H9 (cell line): Measurements from ENCODE around the gene JAK1. TPM values are rescaled to one million over a fixed set of nuclear protein-coding genes. Genes with fewer than 3 reads are reported as not detected.

Experiments
- DNase-seq: peaks from one replicate; pipeline ENCODE4 v3.0.0-alpha.2; 2017
- H2AFZ ChIP-seq: one replicate; pipeline ENCODE4 v1.6.1; 2013; ENCODE audit warnings: mild to moderate bottlenecking, low read length, control low read depth, moderate library complexity
- H2AK5ac ChIP-seq: 2 replicates; pipeline ENCODE4 v1.6.1; 2013; ENCODE audit warnings: low read length, control low read depth, mixed read lengths; ENCODE audit not compliant: insufficient read length
- H2BK120ac ChIP-seq: one replicate; pipeline ENCODE4 v1.6.1; 2013; ENCODE audit warnings: low read depth, mild to moderate bottlenecking, low read length, control low read depth, inconsistent platforms; ENCODE audit not compliant: poor library complexity, severe bottlenecking
- H2BK12ac ChIP-seq: 2 replicates; pipeline ENCODE4 v1.6.1; 2013; ENCODE audit warnings: low read length, control low read depth, mixed read lengths, low read depth; ENCODE audit not compliant: insufficient read length
- H2BK15ac ChIP-seq: 2 replicates; pipeline ENCODE4 v1.6.1; 2013; ENCODE audit warnings: low read depth, low read length, control low read depth
- H2BK20ac ChIP-seq: one replicate; pipeline ENCODE4 v1.6.1; 2013; ENCODE audit warnings: low read depth, mild to moderate bottlenecking, low read length, control low read depth, inconsistent platforms; ENCODE audit not compliant: poor library complexity, severe bottlenecking
- H2BK5ac ChIP-seq: 2 replicates; pipeline ENCODE4 v1.6.1; 2013; ENCODE audit warnings: low read length, control low read depth, mixed read lengths; ENCODE audit not compliant: insufficient read length
- H3K14ac ChIP-seq: 2 replicates; pipeline ENCODE4 v1.6.1; 2013; ENCODE audit warnings: low read length, control low read depth; ENCODE audit not compliant: insufficient read depth
- H3K18ac ChIP-seq: 2 replicates; pipeline ENCODE4 v1.6.1; 2013; ENCODE audit warnings: low read depth, mild to moderate bottlenecking, mixed read lengths, low read length, control low read depth; ENCODE audit not compliant: insufficient read length
- H3K23ac ChIP-seq: 2 replicates; pipeline ENCODE4 v1.6.1; 2013; ENCODE audit warnings: low read length, control low read depth, mixed read lengths, low read depth; ENCODE audit not compliant: insufficient read length
- H3K23me2 ChIP-seq: 2 replicates; pipeline ENCODE4 v1.6.1; 2013; ENCODE audit warnings: low read depth, mild to moderate bottlenecking, mixed read lengths, low read length, control low read depth; ENCODE audit not compliant: insufficient read length, poor library complexity, severe bottlenecking
- H3K27ac ChIP-seq: 2 replicates; pipeline ENCODE4 v1.5.1; 2013; ENCODE audit warnings: low read length, control low read depth, mixed read lengths, low read depth; ENCODE audit not compliant: insufficient read length
- H3K27me3 ChIP-seq: 2 replicates; pipeline ENCODE4 v1.6.1; 2013; ENCODE audit warnings: low read length, control low read depth, inconsistent platforms; ENCODE audit not compliant: insufficient read depth
- H3K4ac ChIP-seq: 2 replicates; pipeline ENCODE4 v1.6.1; 2013; ENCODE audit warnings: low read depth, mild to moderate bottlenecking, control low read depth, inconsistent platforms, low read length, moderate library complexity
- H3K4me1 ChIP-seq: 2 replicates; pipeline ENCODE4 v1.6.1; 2013; ENCODE audit warnings: low read length, control low read depth, inconsistent platforms; ENCODE audit not compliant: insufficient read depth
- H3K4me2 ChIP-seq: 2 replicates; pipeline ENCODE4 v1.6.1; 2013; ENCODE audit warnings: low read length, control low read depth, mixed read lengths; ENCODE audit not compliant: insufficient read length, insufficient read depth
- H3K56ac ChIP-seq: 2 replicates; pipeline ENCODE4 v1.6.1; 2013; ENCODE audit warnings: low read depth, mild to moderate bottlenecking, mixed read lengths, low read length, control low read depth; ENCODE audit not compliant: insufficient read length
- H3K79me1 ChIP-seq: 2 replicates; pipeline ENCODE4 v1.6.1; 2013; ENCODE audit warnings: low read depth, mild to moderate bottlenecking, moderate library complexity, low read length, control low read depth, inconsistent platforms; ENCODE audit not compliant: insufficient read depth, poor library complexity, severe bottlenecking
- H3K79me2 ChIP-seq: 2 replicates; pipeline ENCODE4 v1.6.1; 2013; ENCODE audit warnings: low read length, control low read depth, inconsistent platforms; ENCODE audit not compliant: insufficient read depth
- H3K9ac ChIP-seq: 2 replicates; pipeline ENCODE4 v1.6.1; 2013; ENCODE audit warnings: low read length, control low read depth, mixed read lengths; ENCODE audit not compliant: insufficient read length; ENCODE audit errors: extremely low read depth
- H3K9me3 ChIP-seq: one replicate; pipeline ENCODE4 v1.6.1; 2013; ENCODE audit warnings: low read depth, low read length, inconsistent platforms; ENCODE audit not compliant: control insufficient read depth
- H3T11ph ChIP-seq: one replicate; pipeline ENCODE4 v1.6.1; 2013; ENCODE audit warnings: mild to moderate bottlenecking, low read length, control low read depth, inconsistent platforms
- H4K20me1 ChIP-seq: one replicate; pipeline ENCODE4 v1.6.1; 2013; ENCODE audit not compliant: control insufficient read depth, insufficient read length, insufficient read depth
- H4K5ac ChIP-seq: 2 replicates; pipeline ENCODE4 v1.6.1; 2013; ENCODE audit warnings: low read depth, mild to moderate bottlenecking, mixed read lengths, low read length, control low read depth; ENCODE audit not compliant: insufficient read length
- H4K8ac ChIP-seq: replicated peaks from 2 replicates; pipeline ENCODE4 v1.6.1; 2013; ENCODE audit warnings: low read length, control low read depth, mixed read lengths, low read depth; ENCODE audit not compliant: insufficient read length
- H4K91ac ChIP-seq: 2 replicates; pipeline ENCODE4 v1.6.1; 2013; ENCODE audit warnings: low read depth, mild to moderate bottlenecking, moderate library complexity, mixed read lengths, low read length, control low read depth; ENCODE audit not compliant: insufficient read length
- H3K27ac Mint-ChIP-seq, 3 experiments: 2 replicates in 2 of 3; 3 replicates in 1 of 3; pipeline ENCODE4 v1.8.0; 2020 to 2021; ENCODE audit warnings: mixed read lengths in 3 of 3, mild to moderate bottlenecking in 1 of 3, moderate library complexity in 1 of 3
- H3K27me3 Mint-ChIP-seq: 2 replicates; pipeline ENCODE4 v1.8.0; 2021; ENCODE audit warnings: low read depth, mild to moderate bottlenecking, moderate library complexity, mixed read lengths
- H3K36me3 Mint-ChIP-seq, 3 experiments: 2 replicates in 2 of 3; 3 replicates in 1 of 3; pipeline ENCODE4 v1.8.0; 2020 to 2021; ENCODE audit warnings: low read depth in 3 of 3, mixed read lengths in 3 of 3; ENCODE audit not compliant: insufficient read depth in 1 of 3
- H3K4me1 Mint-ChIP-seq, 2 experiments: 2 replicates each; pipeline ENCODE4 v1.8.0; 2020; ENCODE audit warnings: mixed read lengths in 2 of 2
- H3K4me3 Mint-ChIP-seq, 2 experiments: 2 replicates in 1 of 2; 3 replicates in 1 of 2; pipeline ENCODE4 v1.8.0; 2020 to 2021; ENCODE audit warnings: mild to moderate bottlenecking in 2 of 2, mixed read lengths in 2 of 2, moderate library complexity in 1 of 2
- H3K9me3 Mint-ChIP-seq, 2 experiments: 2 replicates in 1 of 2; 3 replicates in 1 of 2; pipeline ENCODE4 v1.8.0; 2020; ENCODE audit warnings: mild to moderate bottlenecking in 2 of 2, mixed read lengths in 2 of 2, moderate library complexity in 1 of 2
- WGBS: extraction: QIAGEN DNeasy Blood & Tissue Kit; methylation state at CpG from one replicate; pipeline ENCODE4 v1.1.7; 2013; ENCODE audit warnings: missing lambda C conversion rate, low lambda C conversion rate, mixed read lengths; ENCODE audit not compliant: insufficient read length; ENCODE audit errors: extremely low coverage; 5-methylcytosine and 5-hydroxymethylcytosine counted together
- total RNA-seq: library from RNA; stranded (reverse); gene quantifications from 2 replicates; pipeline ENCODE4 v1.2.1, GENCODE V29; 2021
- TF ChIP-seq, protein P1 (sequence below): fragments of 200-600 bp; sonication (generic); conservative IDR thresholded peaks from 3 replicates; pipeline ENCODE4 v1.8.0; 2021; ENCODE audit warnings: antibody characterized with exemption, mild to moderate bottlenecking

Gene JAK1
- total RNA-seq, 1 experiment from 2014 or later: 12.8 TPM

DNA sequence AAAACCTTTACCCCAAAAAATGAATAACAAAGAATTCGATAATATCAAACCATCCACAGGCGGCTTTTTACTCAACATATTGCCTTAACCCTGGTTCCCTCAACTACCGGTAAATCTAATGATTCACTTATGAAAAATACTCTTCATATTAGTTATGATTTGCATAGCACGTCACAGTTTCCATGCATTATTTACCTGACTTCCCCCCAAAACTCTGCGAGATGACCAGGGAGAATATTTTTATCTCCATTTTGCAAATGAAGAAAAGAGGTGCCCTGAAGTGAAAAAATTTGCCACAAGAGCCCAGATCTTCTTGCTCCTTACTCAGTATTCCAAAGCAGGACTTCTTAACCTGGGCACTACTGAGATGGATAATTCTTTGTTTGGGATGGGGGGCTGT lies 2.9 kb downstream of the JAK1 start:
- Histone ChIP-seq H4K20me1 (no peaks in the 10 kb centered on the region), H3K27ac (no peak overlapping the region), H2BK15ac (no peak overlapping the region), H3K4me1 (peaks cover 5% of the 10 kb centered on the region; the same call in 1 of the 2 replicates), H3K9ac (no peak overlapping the region), H2BK5ac (no peak overlapping the region), H3K18ac (no peak overlapping the region), H2BK120ac (no peak overlapping the region), H3K23ac (no peak overlapping the region), H2BK12ac (no peak overlapping the region), H3K23me2 (peaks cover 8% of the 10 kb centered on the region), H3K14ac (no peak overlapping the region), H4K8ac (no peak overlapping the region), H3K79me1 (no peaks in the 10 kb centered on the region), H4K5ac (no peak overlapping the region), H3K79me2 (peaks cover 2% of the 10 kb centered on the region; the same call in 1 of the 2 replicates), H3K27me3 (peaks cover 2% of the 10 kb centered on the region; the same call in 1 of the 2 replicates), H3K4ac (no peak overlapping the region), H2AFZ (no peak overlapping the region), H3T11ph (no peak overlapping the region), H3K4me2 (no peak overlapping the region), H2BK20ac (no peak overlapping the region), H3K56ac (no peak overlapping the region), H2AK5ac (no peak overlapping the region), H4K91ac (no peak overlapping the region), H3K9me3 (no peaks in the 10 kb centered on the region)
- H3K9me3 Mint-ChIP-seq: no peaks in the 10 kb centered on the region
- peaks cover 0 to 2% (median 0%) of the 10 kb centered on the region in 3 experiments; a peak in 1 of 7 replicates for H3K36me3 Mint-ChIP-seq
- TF ChIP-seq, protein P1, sequence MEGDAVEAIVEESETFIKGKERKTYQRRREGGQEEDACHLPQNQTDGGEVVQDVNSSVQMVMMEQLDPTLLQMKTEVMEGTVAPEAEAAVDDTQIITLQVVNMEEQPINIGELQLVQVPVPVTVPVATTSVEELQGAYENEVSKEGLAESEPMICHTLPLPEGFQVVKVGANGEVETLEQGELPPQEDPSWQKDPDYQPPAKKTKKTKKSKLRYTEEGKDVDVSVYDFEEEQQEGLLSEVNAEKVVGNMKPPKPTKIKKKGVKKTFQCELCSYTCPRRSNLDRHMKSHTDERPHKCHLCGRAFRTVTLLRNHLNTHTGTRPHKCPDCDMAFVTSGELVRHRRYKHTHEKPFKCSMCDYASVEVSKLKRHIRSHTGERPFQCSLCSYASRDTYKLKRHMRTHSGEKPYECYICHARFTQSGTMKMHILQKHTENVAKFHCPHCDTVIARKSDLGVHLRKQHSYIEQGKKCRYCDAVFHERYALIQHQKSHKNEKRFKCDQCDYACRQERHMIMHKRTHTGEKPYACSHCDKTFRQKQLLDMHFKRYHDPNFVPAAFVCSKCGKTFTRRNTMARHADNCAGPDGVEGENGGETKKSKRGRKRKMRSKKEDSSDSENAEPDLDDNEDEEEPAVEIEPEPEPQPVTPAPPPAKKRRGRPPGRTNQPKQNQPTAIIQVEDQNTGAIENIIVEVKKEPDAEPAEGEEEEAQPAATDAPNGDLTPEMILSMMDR: no peak
- no CpG with 5 or more reads among the region's 5 CpGs for WGBS
- H3K27ac Mint-ChIP-seq: no peak overlapping the region
- H3K4me3 Mint-ChIP-seq: no peak overlapping the region
- peaks cover 37% of the 10 kb centered on the region for H3K27me3 Mint-ChIP-seq
- peaks cover 27 to 29% of the 10 kb centered on the region in 2 experiments for H3K4me1 Mint-ChIP-seq
- no peak for DNase-seq
